Rectal smooth muscle tissue (tissue), 1 donor: ENCODE results near the gene GTPBP10.

ENCODE experiments used
- H3K27ac ChIP-seq: one replicate; pipeline ENCODE4 v1.7.0; 2013; ENCODE audit warnings: low read depth, low read length, inconsistent platforms
- H3K27me3 ChIP-seq: one replicate; pipeline ENCODE4 v1.7.0; 2013; ENCODE audit warnings: low read length; ENCODE audit not compliant: control insufficient read depth, insufficient read depth
- H3K36me3 ChIP-seq: one replicate; pipeline ENCODE4 v1.7.0; 2013; ENCODE audit warnings: low read length; ENCODE audit not compliant: control insufficient read depth, insufficient read depth
- H3K4me1 ChIP-seq: one replicate; pipeline ENCODE4 v1.7.0; 2013; ENCODE audit warnings: low read length; ENCODE audit not compliant: control insufficient read depth, insufficient read depth
- H3K4me3 ChIP-seq: one replicate; pipeline ENCODE4 v1.7.0; 2013; ENCODE audit warnings: low read length
- H3K9ac ChIP-seq: one replicate; pipeline ENCODE4 v1.7.0; 2013; ENCODE audit warnings: low read length

Gene GTPBP10

GRCh38 chr7:90412458-90413184, 66.1 kb downstream of the GTPBP10 start:
- Histone ChIP-seq H3K27me3 (no peaks in the 10 kb centered on the region), H3K27ac (no peak overlapping the region), H3K4me3 (no peak overlapping the region), H3K4me1 (no peaks in the 10 kb centered on the region), H3K36me3 (peaks cover 6% of the 10 kb centered on the region), H3K9ac (no peak overlapping the region)

- H3K9ac ChIP-seq = no peak overlapping the region
- H3K27ac ChIP-seq = no peak overlapping the region
- H3K27me3 ChIP-seq = no peaks in the 10 kb centered on the region
- H3K4me3 ChIP-seq = no peak overlapping the region
- peaks cover 5% of the 10 kb centered on the region for H3K36me3 ChIP-seq
- H3K4me1 ChIP-seq = no peaks in the 10 kb centered on the region
Observed at GRCh38 chr7:90413185-90413528, 66.6 kb downstream of the GTPBP10 start.

DNA sequence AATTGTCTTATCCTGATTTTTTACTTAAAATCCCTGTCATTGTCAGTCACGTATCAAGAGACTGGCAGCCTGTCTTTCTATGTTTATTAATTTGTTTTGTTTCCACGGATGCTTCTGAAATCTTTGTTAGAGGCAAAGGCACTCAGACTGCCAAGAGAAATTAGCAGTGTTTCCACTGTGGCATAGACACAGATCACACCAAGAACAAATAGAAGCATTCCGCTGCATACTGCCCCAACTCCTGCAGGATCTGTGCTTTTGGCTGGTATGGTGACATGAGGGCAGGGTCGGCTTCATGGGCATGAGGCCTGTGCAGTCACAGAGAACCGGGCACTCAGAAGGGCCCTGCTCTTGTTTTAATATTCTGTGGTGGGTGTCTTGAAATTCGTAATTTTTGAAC, 75.1 kb downstream of the GTPBP10 start:
- H3K27ac ChIP-seq = no peak overlapping the region

GRCh38 chr7:90424720-90425119, 78.2 kb downstream of the GTPBP10 start:
- no peaks in the 10 kb centered on the region for H3K27me3 ChIP-seq
- H3K4me3 ChIP-seq = no peak overlapping the region
- no peak overlapping the region for H3K27ac ChIP-seq
- H3K9ac ChIP-seq = no peak overlapping the region
- no peaks in the 10 kb centered on the region for H3K36me3 ChIP-seq
- no peaks in the 10 kb centered on the region for H3K4me1 ChIP-seq

More for the DNA sequence above, 75.1 kb downstream of the GTPBP10 start:
- Histone ChIP-seq H3K36me3 (no peaks in the 10 kb centered on the region), H3K4me3 (no peak overlapping the region), H3K4me1 (no peaks in the 10 kb centered on the region), H3K27me3 (no peaks in the 10 kb centered on the region), H3K9ac (no peak overlapping the region)

- Histone ChIP-seq H3K9ac (no peak overlapping the region), H3K27ac (no peak overlapping the region), H3K27me3 (no peaks in the 10 kb centered on the region), H3K4me3 (no peak overlapping the region), H3K4me1 (no peaks in the 10 kb centered on the region), H3K36me3 (no peaks in the 10 kb centered on the region)
Observed at GRCh38 chr7:90425376-90425775, 78.9 kb downstream of the GTPBP10 start.

- Histone ChIP-seq H3K4me3 (no peak overlapping the region), H3K27ac (no peak overlapping the region), H3K36me3 (no peaks in the 10 kb centered on the region), H3K27me3 (no peaks in the 10 kb centered on the region), H3K9ac (no peak overlapping the region), H3K4me1 (no peaks in the 10 kb centered on the region)
Observed at GRCh38 chr7:90430614-90431460, 84.3 kb downstream of the GTPBP10 start.

DNA sequence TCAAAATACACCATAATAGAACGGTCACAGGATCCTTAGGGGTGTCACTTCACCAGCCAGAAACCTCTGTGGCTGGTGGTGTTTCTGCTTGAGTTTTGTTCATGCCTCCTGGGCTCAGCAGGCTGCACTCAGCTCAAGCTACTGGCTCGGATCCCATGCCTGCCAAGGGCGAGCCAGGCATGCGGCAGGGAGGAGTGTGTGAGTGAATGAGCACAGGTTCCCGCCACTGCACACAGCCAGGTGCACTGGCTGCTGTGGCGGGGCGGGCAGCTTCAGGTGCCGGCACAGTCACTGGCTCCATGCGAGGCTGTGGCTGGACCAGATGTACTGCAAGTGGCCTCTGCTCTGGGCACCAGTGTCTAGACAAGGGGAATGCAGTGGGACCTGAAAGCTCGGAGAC, 86.2 kb downstream of the GTPBP10 start:
- Histone ChIP-seq H3K27ac (no peak overlapping the region), H3K9ac (no peak overlapping the region), H3K4me1 (no peaks in the 10 kb centered on the region), H3K27me3 (no peaks in the 10 kb centered on the region), H3K4me3 (no peak overlapping the region), H3K36me3 (no peaks in the 10 kb centered on the region)

GRCh38 chr7:90433221-90433620, 86.7 kb downstream of the GTPBP10 start:
- Histone ChIP-seq H3K36me3 (no peaks in the 10 kb centered on the region), H3K27ac (no peak overlapping the region), H3K27me3 (no peaks in the 10 kb centered on the region), H3K4me1 (no peaks in the 10 kb centered on the region), H3K9ac (no peak overlapping the region), H3K4me3 (no peak overlapping the region)
